Psoas muscle (tissue), 8 donors: ENCODE measurements around the gene CEP290. TPM values are rescaled to one million over a fixed set of nuclear protein-coding genes. Genes with fewer than 3 reads are reported as not detected.

ENCODE experiments used
- ATAC-seq, 4 donors: fragments of 200-7000 bp; cut with Tn5 transposase; one replicate each; pipeline ENCODE4 v1.9.1; 2020; ENCODE audit warnings: moderate library complexity in 3 of 4, mild to moderate bottlenecking in 2 of 4
- DNase-seq, 2 donors: peaks; one replicate each; pipeline ENCODE4 v3.0.0-alpha.2; 2020
- H3K27ac ChIP-seq: fragments of 200-600 bp; one replicate; pipeline ENCODE4 v1.8.0; 2022
- H3K27me3 ChIP-seq, 3 donors: fragments of 200-600 bp in 1 of 3; one replicate each; pipeline versions ENCODE4 v1.6.1 to v1.8.0; 2013 to 2022; ENCODE audit warnings: low read length in 2 of 3, mild to moderate bottlenecking in 2 of 3, moderate library complexity in 1 of 3; ENCODE audit not compliant: insufficient read depth in 3 of 3
- H3K36me3 ChIP-seq, 2 donors: fragments of 200-600 bp in 1 of 2; one replicate each; pipeline versions ENCODE4 v1.6.1 to v1.8.0; 2013 to 2022; ENCODE audit warnings: low read depth in 1 of 2, mild to moderate bottlenecking in 1 of 2, moderate library complexity in 1 of 2; ENCODE audit not compliant: insufficient read depth in 1 of 2
- H3K4me1 ChIP-seq: fragments of 200-600 bp; one replicate; pipeline ENCODE4 v1.8.0; 2022
- H3K4me3 ChIP-seq: fragments of 200-600 bp; one replicate; pipeline ENCODE4 v1.8.0; 2022; ENCODE audit warnings: mild to moderate bottlenecking
- H3K9me3 ChIP-seq: fragments of 200-600 bp; one replicate; pipeline ENCODE4 v1.8.0; 2022
- CTCF ChIP-seq: fragments of 200-600 bp; IDR thresholded peaks from one replicate; pipeline ENCODE4 v1.8.0; 2022; ENCODE audit warnings: antibody characterized with exemption
- WGBS, 3 donors: extraction: QIAGEN DNeasy Blood & Tissue Kit; methylation state at CpG; one replicate each; pipeline versions ENCODE4 v1.1.6 to v1.1.7; 2013; 5-methylcytosine and 5-hydroxymethylcytosine counted together
- intact Hi-C, 2 donors: fragments of 100-400 bp; cut with DNase I; formaldehyde crosslinking; loops; one replicate each; pipeline versions ENCODE4 v1.11.0 to v1.14.2; 2022
- polyA plus RNA-seq, 3 donors: library from polyadenylated mRNA; stranded (reverse); fragments of 200-250 nt; gene quantifications; one replicate each; pipeline ENCODE4 v1.2.3, GENCODE V29; 2013
- total RNA-seq, 4 donors: library from RNA; stranded (reverse); fragmentation: NEBNext Ultra II Directional in 2 of 4; extraction: Animal tissue kit (Norgen Biotek cat#: 25700) in 2 of 4; gene quantifications; one replicate each; pipeline versions ENCODE4 v1.2.1 to v1.2.4, GENCODE V29; 2021 to 2023
- donor health status: healthy with polysubstance abuse.
- donor health status: DM: no; HTN: no; CAD: no; lungs with moderate emphysema.
- donor health status: Bipolar disorder and iron deficiency.
- donor health status: healthy.
- donor health status: DM: yes; HTN: yes; CAD: no.
- donor health status: DM: no; HTN: no; CAD: no.
- donor health status: DM: no; HTN: no; CAD: no.
- donor health status: DM: yes; HTN: yes; CAD: no.

Gene CEP290
- total and polyA plus RNA-seq, 7 donors, result 1.8 to 7.8 (median 4.5) TPM

- Histone ChIP-seq H3K4me1 (no peaks in the 10 kb centered on the region), H3K27ac (no peak overlapping the region), H3K9me3 (no peaks in the 10 kb centered on the region), H3K27me3 (no peaks in the 10 kb centered on the region), H3K4me3 (no peak overlapping the region), H3K36me3 (peaks cover 2 to 90% of the 10 kb centered on the region in 2 donors)
- DNase-seq (no peak), ATAC-seq (no peak)
- TF ChIP-seq CTCF, result no peak
- WGBS, 3 donors, result 93 to 97% (median 94%) methylated on average over 3 of the region's 3 CpGs
- intact Hi-C loops, result no loop called here
Observed at GRCh38 chr12:88175544-88175943, 33.7 kb upstream of the CEP290 start.

- TF ChIP-seq CTCF, result no peak
- Histone ChIP-seq H3K4me3 (no peak overlapping the region), H3K27me3 (no peaks in the 10 kb centered on the region), H3K36me3 (peaks cover 0 to 82% of the 10 kb centered on the region in 2 donors), H3K9me3 (no peaks in the 10 kb centered on the region), H3K4me1 (no peaks in the 10 kb centered on the region), H3K27ac (no peak overlapping the region)
- ATAC-seq, result no peak
- DNase-seq, result no peak
- intact Hi-C loops, result no loop called here
Observed at GRCh38 chr12:88172844-88173407, 31.0 kb upstream of the CEP290 start.

- no peak overlapping the region for H3K27ac ChIP-seq
- 92 to 98% (median 93%) methylated on average over 2 of the region's 2 CpGs for WGBS, 3 donors
- ATAC-seq, result no peak
- no peaks in the 10 kb centered on the region for H3K9me3 ChIP-seq
- H3K36me3 ChIP-seq, result peaks cover 5 to 69% of the 10 kb centered on the region in 2 donors
- H3K4me1 ChIP-seq, result no peaks in the 10 kb centered on the region
- TF ChIP-seq CTCF, result no peak
- H3K27me3 ChIP-seq, result no peaks in the 10 kb centered on the region
- no peak for DNase-seq
- intact Hi-C loops, result no loop called here
- no peak overlapping the region for H3K4me3 ChIP-seq
Observed at GRCh38 chr12:88167384-88167783, 25.5 kb upstream of the CEP290 start.

GRCh38 chr12:88166179-88166578 is 24.3 kb upstream of the CEP290 start:
- Histone ChIP-seq H3K36me3 (peaks cover 5 to 76% of the 10 kb centered on the region in 2 donors), H3K9me3 (no peaks in the 10 kb centered on the region), H3K4me3 (no peak overlapping the region), H3K4me1 (no peaks in the 10 kb centered on the region), H3K27me3 (no peaks in the 10 kb centered on the region), H3K27ac (no peak overlapping the region)
- TF ChIP-seq CTCF, result no peak
- DNase-seq (no peak), ATAC-seq (no peak)
- 87 to 100% (median 88%) methylated on average over 1 of the region's 1 CpG for WGBS, 3 donors
- intact Hi-C loops, result no loop called here

GRCh38 chr12:88163371-88163770 is 21.5 kb upstream of the CEP290 start:
- H3K36me3 ChIP-seq, result peaks cover 5 to 67% of the 10 kb centered on the region in 2 donors
- TF ChIP-seq CTCF, result no peak
- H3K27me3 ChIP-seq, result no peaks in the 10 kb centered on the region

More at GRCh38 chr12:88163371-88163770, 21.5 kb upstream of the CEP290 start:
- WGBS, 3 donors, result 95 to 99% (median 96%) methylated on average over 2 of the region's 2 CpGs
- no peaks in the 10 kb centered on the region for H3K9me3 ChIP-seq
- ATAC-seq (no peak), DNase-seq (no peak)
- H3K4me3 ChIP-seq, result no peak overlapping the region
- intact Hi-C loops, result no loop called here
- no peak overlapping the region for H3K27ac ChIP-seq
- H3K4me1 ChIP-seq, result no peaks in the 10 kb centered on the region
